Smooth muscle cell (in vitro differentiated cells): ENCODE data around the gene ITM2C. TPM values are rescaled to one million over a fixed set of nuclear protein-coding genes. Genes with fewer than 3 reads are reported as not detected.

ENCODE experiments used
- DNase-seq: peaks from one replicate; lab custom pipeline; 2025; ENCODE audit not compliant: unreplicated experiment; lab: John Stamatoyannopoulos, UW
- H2AFZ ChIP-seq: fragments of 200-600 bp; sonication (generic); 2 replicates; pipeline ENCODE4 v1.6.0; 2016; ENCODE audit warnings: antibody characterized with exemption, low read depth, mild to moderate bottlenecking
- H3F3A ChIP-seq: fragments of 200-600 bp; sonication (generic); 2 replicates; pipeline ENCODE4 v1.6.0; 2017; ENCODE audit warnings: antibody characterized with exemption, low read depth
- H3K27ac ChIP-seq: fragments of 200-600 bp; sonication (generic); 2 replicates; pipeline ENCODE4 v1.5.1; 2016; ENCODE audit warnings: low read depth, mild to moderate bottlenecking
- H3K27me3 ChIP-seq: fragments of 200-600 bp; sonication (generic); 2 replicates; pipeline ENCODE4 v1.6.1; 2016; ENCODE audit warnings: low read depth, mild to moderate bottlenecking
- H3K36me3 ChIP-seq: fragments of 200-600 bp; sonication (generic); 2 replicates; pipeline ENCODE4 v1.5.1; 2016; ENCODE audit warnings: low read depth
- H3K4me1 ChIP-seq: fragments of 200-600 bp; sonication (generic); 2 replicates; pipeline ENCODE4 v1.5.1; 2016; ENCODE audit warnings: low read depth
- H3K4me2 ChIP-seq: fragments of 200-600 bp; sonication (generic); 2 replicates; pipeline ENCODE4 v1.6.0; 2016; ENCODE audit warnings: mild to moderate bottlenecking
- H3K4me3 ChIP-seq: fragments of 200-600 bp; sonication (generic); 2 replicates; pipeline ENCODE4 v1.5.1; 2016; ENCODE audit warnings: mild to moderate bottlenecking
- H3K79me2 ChIP-seq: fragments of 200-600 bp; sonication (generic); 2 replicates; pipeline ENCODE4 v1.6.0; 2016; ENCODE audit warnings: low read depth, mild to moderate bottlenecking
- H3K9ac ChIP-seq: fragments of 200-600 bp; sonication (generic); 2 replicates; pipeline ENCODE4 v1.6.0; 2016; ENCODE audit warnings: low read depth
- H3K9me3 ChIP-seq: fragments of 200-600 bp; sonication (generic); replicated peaks from 2 replicates; pipeline ENCODE4 v1.5.1; 2016; ENCODE audit warnings: low read depth
- H4K20me1 ChIP-seq: fragments of 200-600 bp; sonication (generic); 2 replicates; pipeline ENCODE4 v1.6.0; 2016; ENCODE audit warnings: low read depth
- CTCF ChIP-seq: fragments of 200-600 bp; sonication (generic); IDR thresholded peaks from 2 replicates; pipeline ENCODE4 v1.5.1; 2017; ENCODE audit warnings: borderline replicate concordance, mild to moderate bottlenecking, antibody characterized with exemption; ENCODE audit not compliant: insufficient read depth, poor library complexity, severe bottlenecking
- WGBS: methylation state at CpG from one replicate; pipeline ENCODE4 v1.1.7; 2016; ENCODE audit warnings: low lambda C conversion rate; 5-methylcytosine and 5-hydroxymethylcytosine counted together
- polyA plus RNA-seq: library from polyadenylated mRNA; unstranded; fragments of >200 nt; fragmentation: Nextera tagmentation; extraction: Ambion mirVana; gene quantifications from 2 replicates; pipeline ENCODE4 v1.2.1, GENCODE V29; 2016
- total RNA-seq: library from RNA; depleted of rRNA; stranded (reverse); fragments of >200 nt; gene quantifications from 2 replicates; pipeline ENCODE4 v1.2.3, GENCODE V29; 2014

Gene ITM2C
- total and polyA plus RNA-seq, 2 experiments from 2014 or later, result 344 to 600 TPM

DNA sequence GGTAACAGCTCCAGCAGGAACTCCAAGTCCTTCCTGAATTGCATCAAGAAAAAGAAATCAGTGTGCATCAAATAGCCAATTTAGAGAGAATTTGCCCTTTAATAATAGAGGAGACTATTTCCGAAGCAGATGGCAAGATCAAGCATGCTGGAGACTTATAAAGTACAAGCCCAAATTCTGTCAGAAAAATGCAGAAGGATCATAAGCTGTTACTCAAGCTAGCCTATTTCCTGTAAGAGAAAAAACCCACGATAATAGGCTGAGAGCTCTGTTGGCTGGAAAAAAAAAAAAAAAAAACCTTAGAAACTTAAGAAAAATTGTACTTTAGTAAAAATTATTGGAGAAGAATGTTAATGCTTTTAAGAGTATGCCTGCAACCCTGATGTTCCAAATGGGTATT, 24.4 kb upstream of the ITM2C start:
- DNase-seq, result no peak
- H3K9ac ChIP-seq, result no peak overlapping the region
- peaks cover 8% of the 10 kb centered on the region for H3K27me3 ChIP-seq
- H3K4me1 ChIP-seq, result no peaks in the 10 kb centered on the region
- H3K9me3 ChIP-seq, result no peaks in the 10 kb centered on the region
- no peak for TF ChIP-seq CTCF
- no peaks in the 10 kb centered on the region for H3K79me2 ChIP-seq
- H3K4me3 ChIP-seq, result no peak overlapping the region
- no peak overlapping the region for H2AFZ ChIP-seq
- H3K4me2 ChIP-seq, result no peak overlapping the region
- 89% methylated on average over 2 of the region's 2 CpGs for WGBS
- H3K36me3 ChIP-seq, result no peaks in the 10 kb centered on the region
- no peaks in the 10 kb centered on the region for H4K20me1 ChIP-seq
- H3K27ac ChIP-seq, result no peak overlapping the region
- H3F3A ChIP-seq, result no peaks in the 10 kb centered on the region

- H4K20me1 ChIP-seq, result no peaks in the 10 kb centered on the region
- H2AFZ ChIP-seq, result no peak overlapping the region
- H3K9ac ChIP-seq, result no peak overlapping the region
- no peaks in the 10 kb centered on the region for H3K36me3 ChIP-seq
- no peak overlapping the region for H3K4me3 ChIP-seq
- H3K4me2 ChIP-seq, result no peak overlapping the region
- no peaks in the 10 kb centered on the region for H3K9me3 ChIP-seq
- no peak for DNase-seq
- H3K27me3 ChIP-seq, result peaks cover 8% of the 10 kb centered on the region
- H3K27ac ChIP-seq, result no peak overlapping the region
- no peaks in the 10 kb centered on the region for H3K79me2 ChIP-seq
- TF ChIP-seq CTCF, result no peak
- no peaks in the 10 kb centered on the region for H3F3A ChIP-seq
- H3K4me1 ChIP-seq, result no peaks in the 10 kb centered on the region
- 85% methylated on average over 6 of the region's 6 CpGs for WGBS
These were observed 22.3 kb upstream of the ITM2C start for GRCh38 chr2:230842473-230842872.

- H3K4me3 ChIP-seq, result no peak overlapping the region
- no peak for TF ChIP-seq CTCF
- no peak for DNase-seq
- no peak overlapping the region for H2AFZ ChIP-seq
- no peak overlapping the region for H3K27ac ChIP-seq
- H4K20me1 ChIP-seq, result no peaks in the 10 kb centered on the region
- H3K27me3 ChIP-seq, result peaks cover 8% of the 10 kb centered on the region
- 95% methylated on average over 4 of the region's 4 CpGs for whole genome bisulfite sequencing
- no peaks in the 10 kb centered on the region for H3F3A ChIP-seq
- H3K9me3 ChIP-seq, result no peaks in the 10 kb centered on the region
- H3K36me3 ChIP-seq, result no peaks in the 10 kb centered on the region
- no peaks in the 10 kb centered on the region for H3K4me1 ChIP-seq
- no peak overlapping the region for H3K4me2 ChIP-seq
- no peaks in the 10 kb centered on the region for H3K79me2 ChIP-seq
- H3K9ac ChIP-seq, result no peak overlapping the region
These were observed 21.6 kb upstream of the ITM2C start for GRCh38 chr2:230843132-230843531.

DNA sequence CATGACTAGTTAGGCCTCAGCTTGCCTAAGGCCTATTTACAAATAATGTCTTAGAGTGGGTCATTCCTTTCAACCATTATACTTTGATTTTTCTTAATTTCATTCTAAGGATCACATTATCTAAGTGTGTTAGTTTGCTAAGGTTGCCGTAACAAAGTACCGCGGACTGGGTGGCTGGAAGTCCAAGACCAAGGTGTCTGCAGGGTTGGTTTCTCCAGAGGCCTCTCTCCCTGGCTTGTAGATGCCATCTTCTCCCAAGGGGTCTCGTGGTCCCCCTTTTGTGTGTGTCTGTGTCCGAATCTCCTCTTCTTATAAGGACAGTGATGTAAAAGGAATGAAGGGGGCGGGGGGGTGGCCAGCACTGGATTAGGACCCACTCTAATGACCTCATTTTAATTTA, 18.4 kb upstream of the ITM2C start:
- WGBS, result 99% methylated on average over 6 of the region's 6 CpGs
- DNase-seq, result no peak
- Histone ChIP-seq H3K9me3 (no peaks in the 10 kb centered on the region), H3K4me1 (no peaks in the 10 kb centered on the region), H3K4me3 (no peak overlapping the region), H2AFZ (no peak overlapping the region), H3F3A (no peaks in the 10 kb centered on the region), H4K20me1 (no peaks in the 10 kb centered on the region), H3K27me3 (peaks cover 8% of the 10 kb centered on the region), H3K9ac (no peak overlapping the region), H3K36me3 (no peaks in the 10 kb centered on the region), H3K4me2 (no peak overlapping the region), H3K79me2 (no peaks in the 10 kb centered on the region), H3K27ac (no peak overlapping the region)
- no peak for TF ChIP-seq CTCF
